K562 (cell line): Measurements from ENCODE around the gene AGFG2. TPM values are rescaled to one million over a fixed set of nuclear protein-coding genes. Genes with fewer than 3 reads are reported as not detected.

ENCODE experiments used
- MGA ChIP-seq: fragments of 450-650 bp; IDR thresholded peaks from 2 replicates; pipeline ENCODE4 v1.6.1; 2016; ENCODE audit warnings: mild to moderate bottlenecking, moderate library complexity
- NONO ChIP-seq, 2 experiments: fragments of 200-400 bp in 1 of 2; fragments of 450-650 bp in 1 of 2; formaldehyde crosslinking in 1 of 2; IDR thresholded peaks; 2 replicates each; pipeline ENCODE4 v1.6.1; 2017; ENCODE audit warnings: low read depth in 2 of 2, mild to moderate bottlenecking in 2 of 2, moderate library complexity in 2 of 2, low read length in 1 of 2
- NR3C1 ChIP-seq: sonication (generic); formaldehyde crosslinking; IDR thresholded peaks from 2 replicates; pipeline ENCODE4 v1.8.1; 2022; ENCODE audit warnings: missing genetic modification reagents
- POLR2AphosphoS5 ChIP-seq: IDR thresholded peaks from 2 replicates; pipeline ENCODE4 v1.6.1; 2011; ENCODE audit warnings: mild to moderate bottlenecking, low read depth, low read length, moderate library complexity; ENCODE audit not compliant: control insufficient read depth, insufficient read depth
- REST ChIP-seq, 2 experiments: fragments of 450-650 bp; formaldehyde crosslinking in 1 of 2; IDR thresholded peaks; 2 replicates each; pipeline versions ENCODE4 v1.4.0 to v1.6.1; 2014 to 2020; ENCODE audit warnings: mild to moderate bottlenecking in 2 of 2, borderline replicate concordance in 1 of 2, low read depth in 1 of 2
- ZNF764 ChIP-seq: fragments of 250-450 bp; sonication (Bioruptor Pico); IDR thresholded peaks from 2 replicates; pipeline ENCODE4 v1.4.0; 2020; ENCODE audit warnings: low read depth, mild to moderate bottlenecking, moderate library complexity
- polyA plus RNA-seq, 8 experiments: library from polyadenylated mRNA; depleted of rRNA in 4 of 8; stranded (reverse) in 5 of 8; unstranded in 3 of 8; fragments of >200 nt; fragmentation: Nextera tagmentation in 2 of 8; fragmentation: Illumina TruSeq in 1 of 8; extraction: Ambion mirVana in 2 of 8; extraction: Trizol in 1 of 8; gene quantifications; 2 replicates each; pipeline versions ENCODE4 v1.2.1 to v1.2.3, GENCODE V29; 2011 to 2014; ENCODE audit warnings: inconsistent platforms in 1 of 8, missing spikeins in 1 of 8
- total RNA-seq, 7 experiments: library from RNA; depleted of rRNA in 6 of 7; stranded (reverse); fragments of >200 nt in 6 of 7; fragmentation: Illumina TruSeq in 2 of 7; extraction: Trizol in 2 of 7; gene quantifications; 2 replicates each; pipeline versions ENCODE4 v1.2.1 to v1.2.3, GENCODE V29; 2011 to 2021; ENCODE audit warnings: low replicate concordance in 1 of 7

Gene AGFG2
- total and polyA plus RNA-seq, 9 of the 15 experiments (the other 6 are each of a cell fraction or from before 2014, with no cell fraction given) = 0.31 to 23.1 (median 6.5) TPM

DNA sequence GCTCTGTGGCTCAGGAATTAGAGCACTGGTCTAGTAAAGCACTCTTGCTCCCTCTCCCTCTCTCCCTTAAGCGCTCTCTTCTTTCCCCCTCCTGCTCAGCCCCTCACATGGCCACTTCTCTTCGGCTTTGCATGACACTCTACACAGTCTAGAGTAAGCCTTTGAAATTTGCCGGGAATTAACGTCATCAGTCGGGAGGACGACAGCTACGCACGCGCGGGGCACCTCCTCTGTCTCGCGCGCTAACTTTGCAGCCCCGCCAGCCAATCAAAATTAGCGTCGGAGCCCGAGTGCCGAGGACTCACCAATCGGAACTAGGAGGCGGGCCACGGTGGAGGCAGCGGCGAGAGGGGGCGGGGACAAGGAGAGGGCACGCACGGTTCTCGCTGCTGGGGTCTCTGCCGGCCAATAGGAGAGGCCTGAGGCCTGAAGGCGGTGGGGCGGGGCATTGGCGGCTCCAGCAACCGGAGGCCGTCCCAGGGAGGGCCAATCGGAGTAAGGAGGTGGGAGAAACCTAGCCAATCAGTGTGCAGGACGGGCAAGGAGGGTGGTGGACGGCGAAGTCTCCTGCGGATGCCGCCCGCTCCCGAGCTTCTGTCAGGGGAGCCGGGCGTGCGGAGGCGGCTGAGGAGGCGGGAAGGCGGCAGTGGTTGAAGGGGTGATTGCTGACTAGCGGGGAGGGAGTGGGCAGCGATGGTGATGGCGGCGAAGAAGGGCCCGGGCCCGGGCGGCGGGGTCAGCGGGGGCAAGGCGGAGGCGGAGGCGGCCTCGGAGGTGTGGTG, at the start of gene AGFG2 (continued):
- no peak for TF ChIP-seq REST (IDR thresholded peaks at IDR 0.05; ENCODE audit: borderline replicate concordance)
- TF ChIP-seq REST (CRISPR knock-in tag; IDR thresholded peaks at IDR 0.05; ENCODE audit: low read depth) = peak; percentile 56; the same call in 1 of the 2 replicates
- TF ChIP-seq MGA = peak; percentile 95
- TF ChIP-seq ZNF764 (CRISPR knock-in tag) = 0 out of 2 replicates have a peak, but pooled peaks have one; percentile 37
- no peak for TF ChIP-seq NR3C1 (CRISPR knock-in tag)
- no peak for TF ChIP-seq NONO (IDR thresholded peaks at IDR 0.05; ENCODE audit: low read depth in 2 of 2, low read length in 1 of 2)
- peak; percentile 75; the same call in 1 of the 2 replicates for TF ChIP-seq POLR2AphosphoS5
